GM12872 (cell line): ENCODE results near the gene DMRT3.

Source experiments
- CTCF ChIP-seq: IDR thresholded peaks from 3 replicates; pipeline ENCODE4 v1.5.1; 2011; ENCODE audit warnings: low read depth, mild to moderate bottlenecking, low read length, moderate library complexity; ENCODE audit not compliant: insufficient read depth

DMRT3 gene

GRCh38 chr9:994005-994404 is 17.6 kb downstream of the DMRT3 start:
- no peak for TF ChIP-seq CTCF

GRCh38 chr9:995192-995591 is 18.7 kb downstream of the DMRT3 start:
- no peak for TF ChIP-seq CTCF

- TF ChIP-seq CTCF = no peak
These were observed 19.3 kb downstream of the DMRT3 start for GRCh38 chr9:995781-996180.

GRCh38 chr9:998299-999110 is 22.1 kb downstream of the DMRT3 start:
- TF ChIP-seq CTCF = peak; percentile 53

GRCh38 chr9:1001838-1002237 is 25.4 kb downstream of the DMRT3 start:
- no peak for TF ChIP-seq CTCF

GRCh38 chr9:1002678-1003077 is 26.2 kb downstream of the DMRT3 start:
- TF ChIP-seq CTCF = no peak

GRCh38 chr9:1005043-1005667 is 28.7 kb downstream of the DMRT3 start:
- TF ChIP-seq CTCF = peak; percentile 60
